GM12878 (cell line): ENCODE data around the gene LIMK1. TPM values are rescaled to one million over a fixed set of nuclear protein-coding genes. Genes with fewer than 3 reads are reported as not detected.

Experiments used
- ATAC-seq: fragments of 200-7000 bp; cut with Tn5 transposase; 3 replicates; pipeline ENCODE4 v1.9.1; 2020; ENCODE audit warnings: mild to moderate bottlenecking, moderate library complexity
- BruUV-seq: library from RNA; stranded (reverse); fragments of 400-500 nt; replicated peaks from 2 replicates; lab custom pipeline; 2021; lab: Mats Ljungman, UMichigan
- CTCF ChIA-PET: fragments of 300-600 bp; sonication (Branson Sonifier 250); formaldehyde crosslinking; extraction: SDS; loops from one replicate; lab custom pipeline; 2021; ENCODE audit warnings: inconsistent platforms; lab: Yijun Ruan, JAX
- POLR2A ChIA-PET: fragments of 350-600 bp; formaldehyde crosslinking; extraction: SDS; loops from one replicate; lab custom pipeline; 2021; ENCODE audit warnings: inconsistent platforms; lab: Charles Lee
- RAD21 ChIA-PET: fragments of 300-600 bp; sonication (Branson Sonifier 250); formaldehyde crosslinking; loops from one replicate; lab custom pipeline; 2023; ENCODE audit warnings: antibody characterized with exemption; ENCODE audit not compliant: unreplicated experiment; lab: Charles Lee
- SMC1A ChIA-PET: fragments of 300-600 bp; sonication (Branson Sonifier 250); formaldehyde crosslinking; loops from one replicate; lab custom pipeline; 2023; ENCODE audit not compliant: unreplicated experiment, uncharacterized antibody; lab: Charles Lee
- DNase-seq: peaks from one replicate; pipeline ENCODE4 v3.0.0-alpha.2; 2011; ENCODE audit warnings: low read depth, low spot score
- FAIRE-seq: peaks from 3 replicates; lab custom pipeline; 2011; peaks lifted over from hg19 to GRCh38; lab: Jason Lieb, UNC
- H2AFZ ChIP-seq: 2 replicates; pipeline ENCODE4 v1.6.0; 2011; ENCODE audit warnings: low read depth, low read length, control low read depth; ENCODE audit not compliant: control insufficient read depth
- H3K27ac ChIP-seq: 2 replicates; pipeline ENCODE4 v1.5.1; 2011; ENCODE audit warnings: control low read depth; ENCODE audit not compliant: control insufficient read depth, insufficient read depth
- H3K27me3 ChIP-seq, 2 experiments: replicated peaks in 1 of 2; 2 replicates each; pipeline versions ENCODE4 v1.6.0 to v1.6.1; 2011; ENCODE audit warnings: low read length in 1 of 2; ENCODE audit not compliant: control insufficient read depth in 2 of 2, insufficient read depth in 2 of 2
- H3K36me3 ChIP-seq, 2 experiments: 2 replicates each; pipeline ENCODE4 v1.5.1; 2011; ENCODE audit warnings: low read length in 1 of 2; ENCODE audit not compliant: control insufficient read depth in 2 of 2, insufficient read depth in 2 of 2
- H3K4me1 ChIP-seq: 2 replicates; pipeline ENCODE4 v1.6.1; 2011; ENCODE audit warnings: mild to moderate bottlenecking, low read length, moderate library complexity, mixed read lengths; ENCODE audit not compliant: control insufficient read depth, insufficient read depth
- H3K4me2 ChIP-seq: 2 replicates; pipeline ENCODE4 v1.6.0; 2011; ENCODE audit warnings: control low read depth; ENCODE audit not compliant: control insufficient read depth, insufficient read depth
- H3K4me3 ChIP-seq: fragments of 200-600 bp; sonication (generic); 2 replicates; pipeline ENCODE4 v1.5.1; 2016
- H3K79me2 ChIP-seq: 2 replicates; pipeline ENCODE4 v1.6.0; 2011; ENCODE audit warnings: low read length; ENCODE audit not compliant: control insufficient read depth, insufficient read depth
- H3K9ac ChIP-seq: 2 replicates; pipeline ENCODE4 v1.8.0; 2011; ENCODE audit warnings: low read length, control low read depth, mixed read lengths; ENCODE audit not compliant: control insufficient read depth, insufficient read depth
- H3K9me3 ChIP-seq: replicated peaks from 3 replicates; pipeline ENCODE4 v1.5.1; 2011; ENCODE audit warnings: mild to moderate bottlenecking, low read length; ENCODE audit not compliant: control insufficient read depth, insufficient read depth
- H4K20me1 ChIP-seq: 2 replicates; pipeline ENCODE4 v1.6.0; 2011; ENCODE audit not compliant: control insufficient read depth, insufficient read depth
- ASH2L ChIP-seq: fragments of 300-600, 200-600 bp; sonication (generic); IDR thresholded peaks from 2 replicates; pipeline ENCODE4 v1.6.1; 2017; ENCODE audit warnings: low read depth, mild to moderate bottlenecking, borderline replicate concordance
- BRCA1 ChIP-seq: IDR thresholded peaks from 2 replicates; pipeline ENCODE4 v1.6.1; 2011; ENCODE audit warnings: low read depth, low read length, improper control_type of control experiment
- CBFB ChIP-seq: IDR thresholded peaks from 2 replicates; pipeline ENCODE4 v1.6.1; 2016; ENCODE audit warnings: antibody characterized with exemption, low read depth
- ESRRA ChIP-seq: IDR thresholded peaks from 2 replicates; pipeline ENCODE4 v1.6.1; 2012; ENCODE audit warnings: mild to moderate bottlenecking, low read length, improper control_type of control experiment
- ETV6 ChIP-seq, 2 experiments: fragments of 450-650 bp in 1 of 2; IDR thresholded peaks in 1 of 2; conservative IDR thresholded peaks in 1 of 2; 2 replicates each; pipeline ENCODE4 v1.6.1; 2014; ENCODE audit warnings: antibody characterized with exemption in 1 of 2, borderline replicate concordance in 1 of 2, low read depth in 1 of 2, mild to moderate bottlenecking in 1 of 2, moderate library complexity in 1 of 2
- IRF4 ChIP-seq: IDR thresholded peaks from 2 replicates; pipeline ENCODE4 v1.6.1; 2011; ENCODE audit warnings: low read depth, low read length
- NFYA ChIP-seq: IDR thresholded peaks from 2 replicates; pipeline ENCODE4 v1.6.1; 2011; ENCODE audit warnings: low read depth, mild to moderate bottlenecking, low read length, improper control_type of control experiment, borderline replicate concordance
- TCF7 ChIP-seq: IDR thresholded peaks from 2 replicates; pipeline ENCODE4 v1.6.1; 2014; ENCODE audit warnings: antibody characterized with exemption, borderline replicate concordance
- WGBS: methylation state at CpG from one replicate; pipeline ENCODE4 v1.1.6; 2016; ENCODE audit warnings: low lambda C conversion rate; ENCODE audit not compliant: insufficient replicate concordance, insufficient coverage; ENCODE audit errors: missing lambda C conversion rate; 5-methylcytosine and 5-hydroxymethylcytosine counted together
- in situ Hi-C: fragments of 300-500 bp; cut with MboI; formaldehyde crosslinking; loops from 9 replicates; pipeline ENCODE4 v1.14.3; 2018; ENCODE audit warnings: mixed read lengths
- intact Hi-C: fragments of 100-400 bp; cut with micrococcal nuclease; formaldehyde crosslinking; loops from one replicate; pipeline ENCODE4 v1.14.2; 2022; ENCODE audit not compliant: unreplicated experiment
- polyA plus RNA-seq, 11 experiments: library from polyadenylated mRNA; depleted of rRNA in 4 of 11; unstranded in 6 of 11; stranded (reverse) in 5 of 11; fragments of >200 nt; fragmentation: Nextera tagmentation in 4 of 11; fragmentation: Illumina TruSeq in 1 of 11; extraction: Ambion mirVana in 4 of 11; extraction: Trizol in 1 of 11; gene quantifications; 1 replicate in 1 of 11; 2 replicates in 10 of 11; pipeline versions ENCODE4 v1.2.1 to v1.2.3, GENCODE V29; 2011 to 2016; ENCODE audit warnings: inconsistent platforms in 2 of 11, missing spikeins in 2 of 11, low read depth in 1 of 11
- total RNA-seq, 4 experiments: library from RNA; depleted of rRNA in 3 of 4; stranded (reverse); fragments of >200 nt in 3 of 4; fragmentation: Illumina TruSeq in 1 of 4; extraction: Trizol in 1 of 4; gene quantifications; 2 replicates each; pipeline versions ENCODE4 v1.2.1 to v1.2.3, GENCODE V29; 2013 to 2021
- TF ChIP-seq, protein P1 (sequence below): IDR thresholded peaks from 2 replicates; pipeline ENCODE4 v1.6.1; 2012; ENCODE audit warnings: improper control_type of control experiment, low read depth, low read length; ENCODE audit not compliant: insufficient replicate concordance
- TF ChIP-seq, protein P2 (sequence below): fragments of 450-650 bp; IDR thresholded peaks from 2 replicates; pipeline ENCODE4 v1.6.1; 2017; ENCODE audit warnings: mild to moderate bottlenecking, low read depth, inconsistent platforms; ENCODE audit not compliant: poor library complexity, severe bottlenecking
- TF ChIP-seq, protein P3 (sequence below): fragments of 450-650 bp; IDR thresholded peaks from 2 replicates; pipeline ENCODE4 v1.6.1; 2014; ENCODE audit warnings: mild to moderate bottlenecking
- TF ChIP-seq, protein P4 (sequence below): fragments of 450-650 bp; formaldehyde crosslinking; IDR thresholded peaks from 2 replicates; pipeline ENCODE4 v1.5.0; 2022; ENCODE audit warnings: mild to moderate bottlenecking, missing genetic modification characterization

Gene LIMK1
- total and polyA plus RNA-seq, 10 of the 15 experiments (the other 5 are each of a cell fraction or from before 2014, with no cell fraction given), result 0.71 to 59.4 (median 28.8) TPM

DNA sequence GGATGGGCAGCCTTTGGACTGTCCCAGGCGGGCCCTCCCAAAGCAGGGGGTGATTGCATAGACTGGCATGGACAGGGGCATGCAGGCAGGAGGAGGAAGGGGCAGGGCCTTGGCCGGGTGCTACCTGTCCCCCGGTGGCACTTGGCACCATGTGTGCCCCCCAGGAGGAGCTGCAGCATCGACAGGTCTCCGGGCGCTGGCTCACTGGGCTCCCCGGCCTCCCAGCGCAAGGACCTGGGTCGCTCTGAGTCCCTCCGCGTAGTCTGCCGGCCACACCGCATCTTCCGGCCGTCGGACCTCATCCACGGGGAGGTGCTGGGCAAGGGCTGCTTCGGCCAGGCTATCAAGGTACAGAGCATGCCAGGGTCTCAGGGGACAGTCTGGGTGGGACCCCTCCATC lies 23.2 kb downstream of the LIMK1 start:
- RAD21 ChIA-PET, result no interaction called here
- CTCF ChIA-PET, result no interaction called here
- FAIRE-seq (no peak), DNase-seq (no peak), ATAC-seq (no peak)
- POLR2A ChIA-PET, result no interaction called here
- Histone ChIP-seq H3K36me3 (peaks cover 25 to 30% of the 10 kb centered on the region in 2 experiments), H3K4me3 (no peak overlapping the region), H4K20me1 (no peaks in the 10 kb centered on the region), H3K79me2 (no peaks in the 10 kb centered on the region; the same call in 1 of the 2 replicates), H3K4me1 (peaks cover 3% of the 10 kb centered on the region), H3K4me2 (no peak overlapping the region), H3K27ac (no peak overlapping the region), H3K9ac (no peak overlapping the region), H3K9me3 (no peaks in the 10 kb centered on the region), H2AFZ (no peak overlapping the region), H3K27me3 (no peaks in the 10 kb centered on the region)
- BruUV-seq, result no TSS peak
- in situ Hi-C loops, result no loop called here
- intact Hi-C loops, result no loop called here
- 98% methylated on average over 14 of the region's 18 CpGs for WGBS
- SMC1A ChIA-PET, result no interaction called here
- TF ChIP-seq, protein P1, sequence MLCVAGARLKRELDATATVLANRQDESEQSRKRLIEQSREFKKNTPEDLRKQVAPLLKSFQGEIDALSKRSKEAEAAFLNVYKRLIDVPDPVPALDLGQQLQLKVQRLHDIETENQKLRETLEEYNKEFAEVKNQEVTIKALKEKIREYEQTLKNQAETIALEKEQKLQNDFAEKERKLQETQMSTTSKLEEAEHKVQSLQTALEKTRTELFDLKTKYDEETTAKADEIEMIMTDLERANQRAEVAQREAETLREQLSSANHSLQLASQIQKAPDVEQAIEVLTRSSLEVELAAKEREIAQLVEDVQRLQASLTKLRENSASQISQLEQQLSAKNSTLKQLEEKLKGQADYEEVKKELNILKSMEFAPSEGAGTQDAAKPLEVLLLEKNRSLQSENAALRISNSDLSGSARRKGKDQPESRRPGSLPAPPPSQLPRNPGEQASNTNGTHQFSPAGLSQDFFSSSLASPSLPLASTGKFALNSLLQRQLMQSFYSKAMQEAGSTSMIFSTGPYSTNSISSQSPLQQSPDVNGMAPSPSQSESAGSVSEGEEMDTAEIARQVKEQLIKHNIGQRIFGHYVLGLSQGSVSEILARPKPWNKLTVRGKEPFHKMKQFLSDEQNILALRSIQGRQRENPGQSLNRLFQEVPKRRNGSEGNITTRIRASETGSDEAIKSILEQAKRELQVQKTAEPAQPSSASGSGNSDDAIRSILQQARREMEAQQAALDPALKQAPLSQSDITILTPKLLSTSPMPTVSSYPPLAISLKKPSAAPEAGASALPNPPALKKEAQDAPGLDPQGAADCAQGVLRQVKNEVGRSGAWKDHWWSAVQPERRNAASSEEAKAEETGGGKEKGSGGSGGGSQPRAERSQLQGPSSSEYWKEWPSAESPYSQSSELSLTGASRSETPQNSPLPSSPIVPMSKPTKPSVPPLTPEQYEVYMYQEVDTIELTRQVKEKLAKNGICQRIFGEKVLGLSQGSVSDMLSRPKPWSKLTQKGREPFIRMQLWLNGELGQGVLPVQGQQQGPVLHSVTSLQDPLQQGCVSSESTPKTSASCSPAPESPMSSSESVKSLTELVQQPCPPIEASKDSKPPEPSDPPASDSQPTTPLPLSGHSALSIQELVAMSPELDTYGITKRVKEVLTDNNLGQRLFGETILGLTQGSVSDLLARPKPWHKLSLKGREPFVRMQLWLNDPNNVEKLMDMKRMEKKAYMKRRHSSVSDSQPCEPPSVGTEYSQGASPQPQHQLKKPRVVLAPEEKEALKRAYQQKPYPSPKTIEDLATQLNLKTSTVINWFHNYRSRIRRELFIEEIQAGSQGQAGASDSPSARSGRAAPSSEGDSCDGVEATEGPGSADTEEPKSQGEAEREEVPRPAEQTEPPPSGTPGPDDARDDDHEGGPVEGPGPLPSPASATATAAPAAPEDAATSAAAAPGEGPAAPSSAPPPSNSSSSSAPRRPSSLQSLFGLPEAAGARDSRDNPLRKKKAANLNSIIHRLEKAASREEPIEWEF, result no peak
- TF ChIP-seq, protein P2, sequence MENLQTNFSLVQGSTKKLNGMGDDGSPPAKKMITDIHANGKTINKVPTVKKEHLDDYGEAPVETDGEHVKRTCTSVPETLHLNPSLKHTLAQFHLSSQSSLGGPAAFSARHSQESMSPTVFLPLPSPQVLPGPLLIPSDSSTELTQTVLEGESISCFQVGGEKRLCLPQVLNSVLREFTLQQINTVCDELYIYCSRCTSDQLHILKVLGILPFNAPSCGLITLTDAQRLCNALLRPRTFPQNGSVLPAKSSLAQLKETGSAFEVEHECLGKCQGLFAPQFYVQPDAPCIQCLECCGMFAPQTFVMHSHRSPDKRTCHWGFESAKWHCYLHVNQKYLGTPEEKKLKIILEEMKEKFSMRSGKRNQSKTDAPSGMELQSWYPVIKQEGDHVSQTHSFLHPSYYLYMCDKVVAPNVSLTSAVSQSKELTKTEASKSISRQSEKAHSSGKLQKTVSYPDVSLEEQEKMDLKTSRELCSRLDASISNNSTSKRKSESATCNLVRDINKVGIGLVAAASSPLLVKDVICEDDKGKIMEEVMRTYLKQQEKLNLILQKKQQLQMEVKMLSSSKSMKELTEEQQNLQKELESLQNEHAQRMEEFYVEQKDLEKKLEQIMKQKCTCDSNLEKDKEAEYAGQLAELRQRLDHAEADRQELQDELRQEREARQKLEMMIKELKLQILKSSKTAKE, result no peak
- TF ChIP-seq ASH2L (no peak), TCF7 (no peak), CBFB (no peak), NFYA (no peak), ETV6 (conservative IDR thresholded peaks at IDR 0.05 in 1 of 2, IDR thresholded peaks at IDR 0.05 in 1 of 2; ENCODE audit: borderline replicate concordance in 1 of 2, low read depth in 1 of 2) (no peak), BRCA1 (no peak), IRF4 (no peak), ESRRA (no peak)
- TF ChIP-seq, protein P3, sequence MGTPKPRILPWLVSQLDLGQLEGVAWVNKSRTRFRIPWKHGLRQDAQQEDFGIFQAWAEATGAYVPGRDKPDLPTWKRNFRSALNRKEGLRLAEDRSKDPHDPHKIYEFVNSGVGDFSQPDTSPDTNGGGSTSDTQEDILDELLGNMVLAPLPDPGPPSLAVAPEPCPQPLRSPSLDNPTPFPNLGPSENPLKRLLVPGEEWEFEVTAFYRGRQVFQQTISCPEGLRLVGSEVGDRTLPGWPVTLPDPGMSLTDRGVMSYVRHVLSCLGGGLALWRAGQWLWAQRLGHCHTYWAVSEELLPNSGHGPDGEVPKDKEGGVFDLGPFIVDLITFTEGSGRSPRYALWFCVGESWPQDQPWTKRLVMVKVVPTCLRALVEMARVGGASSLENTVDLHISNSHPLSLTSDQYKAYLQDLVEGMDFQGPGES, result no peak
- TF ChIP-seq, protein P4, sequence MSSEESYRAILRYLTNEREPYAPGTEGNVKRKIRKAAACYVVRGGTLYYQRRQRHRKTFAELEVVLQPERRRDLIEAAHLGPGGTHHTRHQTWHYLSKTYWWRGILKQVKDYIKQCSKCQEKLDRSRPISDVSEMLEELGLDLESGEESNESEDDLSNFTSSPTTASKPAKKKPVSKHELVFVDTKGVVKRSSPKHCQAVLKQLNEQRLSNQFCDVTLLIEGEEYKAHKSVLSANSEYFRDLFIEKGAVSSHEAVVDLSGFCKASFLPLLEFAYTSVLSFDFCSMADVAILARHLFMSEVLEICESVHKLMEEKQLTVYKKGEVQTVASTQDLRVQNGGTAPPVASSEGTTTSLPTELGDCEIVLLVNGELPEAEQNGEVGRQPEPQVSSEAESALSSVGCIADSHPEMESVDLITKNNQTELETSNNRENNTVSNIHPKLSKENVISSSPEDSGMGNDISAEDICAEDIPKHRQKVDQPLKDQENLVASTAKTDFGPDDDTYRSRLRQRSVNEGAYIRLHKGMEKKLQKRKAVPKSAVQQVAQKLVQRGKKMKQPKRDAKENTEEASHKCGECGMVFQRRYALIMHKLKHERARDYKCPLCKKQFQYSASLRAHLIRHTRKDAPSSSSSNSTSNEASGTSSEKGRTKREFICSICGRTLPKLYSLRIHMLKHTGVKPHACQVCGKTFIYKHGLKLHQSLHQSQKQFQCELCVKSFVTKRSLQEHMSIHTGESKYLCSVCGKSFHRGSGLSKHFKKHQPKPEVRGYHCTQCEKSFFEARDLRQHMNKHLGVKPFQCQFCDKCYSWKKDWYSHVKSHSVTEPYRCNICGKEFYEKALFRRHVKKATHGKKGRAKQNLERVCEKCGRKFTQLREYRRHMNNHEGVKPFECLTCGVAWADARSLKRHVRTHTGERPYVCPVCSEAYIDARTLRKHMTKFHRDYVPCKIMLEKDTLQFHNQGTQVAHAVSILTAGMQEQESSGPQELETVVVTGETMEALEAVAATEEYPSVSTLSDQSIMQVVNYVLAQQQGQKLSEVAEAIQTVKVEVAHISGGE, result no peak
